ENCODE measurements around the gene AMN. TPM values are rescaled to one million over a fixed set of nuclear protein-coding genes. Genes with fewer than 3 reads are reported as not detected.

The AMN gene
- total and polyA plus RNA-seq, 4 donors, result 0.16 to 8.8 (median 0.34) TPM

GRCh38 chr14:102958461-102958860 is 36.0 kb downstream of the AMN start:
- peaks cover 0 to 21% of the 10 kb centered on the region in 2 donors for H3K36me3 ChIP-seq (ENCODE audit: control insufficient read depth in 1 of 2, insufficient read depth in 2 of 2, low read length in 1 of 2)
- H3K27me3 ChIP-seq (ENCODE audit: control insufficient read depth in 1 of 2, insufficient read depth in 2 of 2, low read length in 1 of 2), result no peaks in the 10 kb centered on the region
- H3K27ac ChIP-seq (ENCODE audit: low read depth in 1 of 2, low read length in 2 of 2), result no peak overlapping the region
- H3K4me3 ChIP-seq (ENCODE audit: low read length in 2 of 2), result no peak overlapping the region
- H3K4me1 ChIP-seq (ENCODE audit: control insufficient read depth in 1 of 2, insufficient read depth in 2 of 2, low read length in 2 of 2), result no peaks in the 10 kb centered on the region
- intact Hi-C loops (cut with DNase I), result no loop called here
- ATAC-seq (ENCODE audit: low FRiP score) (no peak), DNase-seq (no peak)
- H3K9me3 ChIP-seq (ENCODE audit: control insufficient read depth, low read length), result no peaks in the 10 kb centered on the region
- WGBS, 2 donors, result 92 to 93% methylated on average over 10 of the region's 10 CpGs

- intact Hi-C loops (cut with DNase I), result no loop called here
- WGBS, 2 donors, result 85 to 87% methylated on average over 9 of the region's 9 CpGs
- no peaks in the 10 kb centered on the region for H3K4me1 ChIP-seq (ENCODE audit: control insufficient read depth in 1 of 2, insufficient read depth in 2 of 2, low read length in 2 of 2)
- no peaks in the 10 kb centered on the region for H3K9me3 ChIP-seq (ENCODE audit: control insufficient read depth, low read length)
- H3K36me3 ChIP-seq (ENCODE audit: control insufficient read depth in 1 of 2, insufficient read depth in 2 of 2, low read length in 1 of 2), result peaks cover 0 to 23% of the 10 kb centered on the region in 2 donors
- no peaks in the 10 kb centered on the region for H3K27me3 ChIP-seq (ENCODE audit: control insufficient read depth in 1 of 2, insufficient read depth in 2 of 2, low read length in 1 of 2)
- DNase-seq (no peak), ATAC-seq (ENCODE audit: low FRiP score) (no peak)
- no peak overlapping the region for H3K4me3 ChIP-seq (ENCODE audit: low read length in 2 of 2)
- no peak overlapping the region for H3K27ac ChIP-seq (ENCODE audit: low read depth in 1 of 2, low read length in 2 of 2)
Observed at GRCh38 chr14:102962111-102962627, 39.7 kb downstream of the AMN start.

GRCh38 chr14:102964152-102964730 is 41.8 kb downstream of the AMN start:
- Histone ChIP-seq H3K4me1 (ENCODE audit: control insufficient read depth in 1 of 2, insufficient read depth in 2 of 2, low read length in 2 of 2) (no peaks in the 10 kb centered on the region), H3K36me3 (ENCODE audit: control insufficient read depth in 1 of 2, insufficient read depth in 2 of 2, low read length in 1 of 2) (peaks cover 0 to 20% of the 10 kb centered on the region in 2 donors), H3K27ac (ENCODE audit: low read depth in 1 of 2, low read length in 2 of 2) (no peak overlapping the region), H3K9me3 (ENCODE audit: control insufficient read depth, low read length) (no peaks in the 10 kb centered on the region), H3K27me3 (ENCODE audit: control insufficient read depth in 1 of 2, insufficient read depth in 2 of 2, low read length in 1 of 2) (no peaks in the 10 kb centered on the region), H3K4me3 (ENCODE audit: low read length in 2 of 2) (no peak overlapping the region)
- ATAC-seq (ENCODE audit: low FRiP score), result no peak
- intact Hi-C loops (cut with DNase I), result no loop called here
- 96% methylated on average over 39 of the region's 39 CpGs for WGBS, 2 donors
- DNase-seq, result peak; percentile 24 to 75

- Histone ChIP-seq H3K4me1 (ENCODE audit: control insufficient read depth in 1 of 2, insufficient read depth in 2 of 2, low read length in 2 of 2) (no peaks in the 10 kb centered on the region), H3K9me3 (ENCODE audit: control insufficient read depth, low read length) (no peaks in the 10 kb centered on the region), H3K27me3 (ENCODE audit: control insufficient read depth in 1 of 2, insufficient read depth in 2 of 2, low read length in 1 of 2) (no peaks in the 10 kb centered on the region), H3K27ac (ENCODE audit: low read depth in 1 of 2, low read length in 2 of 2) (no peak overlapping the region), H3K4me3 (ENCODE audit: low read length in 2 of 2) (no peak overlapping the region), H3K36me3 (ENCODE audit: control insufficient read depth in 1 of 2, insufficient read depth in 2 of 2, low read length in 1 of 2) (peaks cover 0 to 26% of the 10 kb centered on the region in 2 donors)
- ATAC-seq (ENCODE audit: low FRiP score) (no peak), DNase-seq (no peak)
- intact Hi-C loops (cut with DNase I), result no loop called here
- 83% methylated on average over 3 of the region's 3 CpGs for WGBS, 2 donors
Observed at GRCh38 chr14:102965282-102965681, 42.8 kb downstream of the AMN start.

- ATAC-seq (ENCODE audit: low FRiP score), result no peak
- intact Hi-C loops (cut with DNase I), result no loop called here
Observed at GRCh38 chr14:102965971-102966655, 43.6 kb downstream of the AMN start.

GRCh38 chr14:102966681-102967505 is 44.4 kb downstream of the AMN start:
- intact Hi-C loops (cut with DNase I), result no loop called here
- ATAC-seq (ENCODE audit: low FRiP score), result no peak
- 91 to 92% methylated on average over 19 to 21 of the region's 21 CpGs for WGBS, 2 donors

More at GRCh38 chr14:102965971-102966655, 43.6 kb downstream of the AMN start:
- 94 to 95% methylated on average over 20 of the region's 20 CpGs for WGBS, 2 donors
- Histone ChIP-seq H3K4me1 (ENCODE audit: control insufficient read depth in 1 of 2, insufficient read depth in 2 of 2, low read length in 2 of 2) (no peaks in the 10 kb centered on the region), H3K27ac (ENCODE audit: low read depth in 1 of 2, low read length in 2 of 2) (no peak overlapping the region), H3K36me3 (ENCODE audit: control insufficient read depth in 1 of 2, insufficient read depth in 2 of 2, low read length in 1 of 2) (peaks cover 0 to 26% of the 10 kb centered on the region in 2 donors), H3K27me3 (ENCODE audit: control insufficient read depth in 1 of 2, insufficient read depth in 2 of 2, low read length in 1 of 2) (no peaks in the 10 kb centered on the region), H3K9me3 (ENCODE audit: control insufficient read depth, low read length) (no peaks in the 10 kb centered on the region), H3K4me3 (ENCODE audit: low read length in 2 of 2) (no peak overlapping the region)
- peak; percentile 25 to 52 for DNase-seq

GRCh38 chr14:102967506-102967795 is 45.0 kb downstream of the AMN start:
- intact Hi-C loops (cut with DNase I), result no loop called here
- no peak for ATAC-seq (ENCODE audit: low FRiP score)
- Histone ChIP-seq H3K36me3 (ENCODE audit: control insufficient read depth in 1 of 2, insufficient read depth in 2 of 2, low read length in 1 of 2) (peaks cover 0 to 22% of the 10 kb centered on the region in 2 donors), H3K4me3 (ENCODE audit: low read length in 2 of 2) (no peak overlapping the region), H3K27me3 (ENCODE audit: control insufficient read depth in 1 of 2, insufficient read depth in 2 of 2, low read length in 1 of 2) (no peaks in the 10 kb centered on the region), H3K4me1 (ENCODE audit: control insufficient read depth in 1 of 2, insufficient read depth in 2 of 2, low read length in 2 of 2) (no peaks in the 10 kb centered on the region), H3K9me3 (ENCODE audit: control insufficient read depth, low read length) (no peaks in the 10 kb centered on the region), H3K27ac (ENCODE audit: low read depth in 1 of 2, low read length in 2 of 2) (no peak overlapping the region)
- 90 to 91% methylated on average over 14 of the region's 14 CpGs for WGBS, 2 donors
- peak; percentile 22 to 49 for DNase-seq

More at GRCh38 chr14:102966681-102967505, 44.4 kb downstream of the AMN start:
- Histone ChIP-seq H3K27me3 (ENCODE audit: control insufficient read depth in 1 of 2, insufficient read depth in 2 of 2, low read length in 1 of 2) (no peaks in the 10 kb centered on the region), H3K36me3 (ENCODE audit: control insufficient read depth in 1 of 2, insufficient read depth in 2 of 2, low read length in 1 of 2) (peaks cover 0 to 26% of the 10 kb centered on the region in 2 donors), H3K27ac (ENCODE audit: low read depth in 1 of 2, low read length in 2 of 2) (no peak overlapping the region), H3K4me1 (ENCODE audit: control insufficient read depth in 1 of 2, insufficient read depth in 2 of 2, low read length in 2 of 2) (no peaks in the 10 kb centered on the region), H3K4me3 (ENCODE audit: low read length in 2 of 2) (no peak overlapping the region), H3K9me3 (ENCODE audit: control insufficient read depth, low read length) (no peaks in the 10 kb centered on the region)
- peak; percentile 31 to 55 for DNase-seq

GRCh38 chr14:102968306-102968705 is 45.8 kb downstream of the AMN start:
- Histone ChIP-seq H3K27me3 (ENCODE audit: control insufficient read depth in 1 of 2, insufficient read depth in 2 of 2, low read length in 1 of 2) (no peaks in the 10 kb centered on the region), H3K27ac (ENCODE audit: low read depth in 1 of 2, low read length in 2 of 2) (no peak overlapping the region), H3K4me3 (ENCODE audit: low read length in 2 of 2) (no peak overlapping the region), H3K9me3 (ENCODE audit: control insufficient read depth, low read length) (no peaks in the 10 kb centered on the region), H3K4me1 (ENCODE audit: control insufficient read depth in 1 of 2, insufficient read depth in 2 of 2, low read length in 2 of 2) (no peaks in the 10 kb centered on the region), H3K36me3 (ENCODE audit: control insufficient read depth in 1 of 2, insufficient read depth in 2 of 2, low read length in 1 of 2) (peaks cover 0 to 25% of the 10 kb centered on the region in 2 donors)
- WGBS, 2 donors, result 93 to 94% methylated on average over 13 of the region's 13 CpGs
- no peak for ATAC-seq (ENCODE audit: low FRiP score)
- intact Hi-C loops (cut with DNase I), result no loop called here
- DNase-seq, result no peak

All from aorta (tissue), 5 donors.